Ovary (tissue), 3 donors: ENCODE data around the gene PPFIBP2.

Source experiments
- CTCF ChIP-seq, 3 donors: fragments of 450-650 bp in 2 of 3; fragments of 200-600 bp in 1 of 3; IDR thresholded peaks; one replicate each; pipeline versions ENCODE4 v1.5.1 to v1.8.0; 2016 to 2022; ENCODE audit warnings: antibody characterized with exemption in 3 of 3, mild to moderate bottlenecking in 1 of 3
- POLR2A ChIP-seq: fragments of 450-650 bp; IDR thresholded peaks from one replicate; pipeline ENCODE4 v1.6.1; 2017; ENCODE audit warnings: antibody characterized with exemption, mild to moderate bottlenecking, moderate library complexity
- donor health status: DM: no; HTN: no; CAD: no.

GRCh38 chr11:7490054-7490453 is 23.7 kb upstream of the PPFIBP2 start:
- TF ChIP-seq POLR2A (no peak), CTCF (IDR thresholded peaks at IDR 0.05) (no peak)
